H7 (cell line): ENCODE results near the gene APOL5. TPM values are rescaled to one million over a fixed set of nuclear protein-coding genes. Genes with fewer than 3 reads are reported as not detected.

ENCODE experiments used
- DNase-seq: peaks from one replicate; pipeline ENCODE4 v3.0.0; 2012
- H3K27me3 ChIP-seq: 2 replicates; pipeline ENCODE4 v1.6.0; 2011; ENCODE audit warnings: mild to moderate bottlenecking, low read length; ENCODE audit not compliant: control insufficient read depth, insufficient read depth
- H3K36me3 ChIP-seq: replicated peaks from 2 replicates; pipeline ENCODE4 v1.5.1; 2011; ENCODE audit warnings: low read length; ENCODE audit not compliant: control insufficient read depth, insufficient read depth
- H3K4me3 ChIP-seq: 2 replicates; pipeline ENCODE4 v1.5.1; 2011; ENCODE audit warnings: low read depth, mild to moderate bottlenecking, control low read depth, low read length, moderate library complexity; ENCODE audit not compliant: insufficient read depth
- total RNA-seq: library from RNA; depleted of rRNA; stranded (reverse); fragments of >200 nt; shearing (Covaris generic); gene quantifications from 2 replicates; pipeline ENCODE4 v1.2.3, GENCODE V29; 2014

Gene APOL5
- total RNA-seq, 1 experiment from 2014 or later, result not detected

DNA sequence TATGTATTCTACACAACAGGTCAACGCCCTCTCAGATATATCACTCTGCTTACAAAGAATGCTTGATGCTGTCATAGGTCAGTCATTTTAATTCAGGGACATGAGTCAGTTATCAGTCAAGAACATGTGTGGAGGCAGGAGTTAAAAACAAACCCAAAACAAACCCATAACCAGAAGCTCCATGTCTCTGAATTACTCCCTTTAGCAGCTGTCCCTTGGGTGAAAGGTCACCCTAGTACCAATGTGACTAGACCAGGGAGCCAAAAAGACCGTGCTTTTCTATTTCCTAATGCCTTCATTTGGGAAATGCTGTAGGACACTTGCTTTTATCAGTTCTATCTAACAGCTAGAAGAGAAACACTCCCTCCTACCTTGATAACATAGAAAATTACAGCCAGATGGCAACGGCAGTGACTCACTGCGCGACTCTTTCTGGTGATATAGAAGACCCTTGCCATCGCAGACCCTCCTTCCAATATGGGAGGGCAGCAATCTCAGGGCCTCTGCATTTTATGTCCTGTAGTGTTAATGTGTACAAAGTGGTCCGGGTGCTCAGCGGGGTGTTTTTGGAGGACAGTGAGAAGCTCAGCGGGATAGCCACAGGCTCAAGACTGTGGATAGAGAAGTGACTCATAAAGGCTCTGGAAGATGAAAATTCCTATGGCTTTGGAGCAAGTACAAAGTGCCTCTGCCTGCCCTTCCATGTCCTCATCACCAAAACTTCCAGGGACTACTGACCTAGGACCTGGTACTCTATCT, 24.8 kb downstream of the APOL5 start:
- Histone ChIP-seq H3K36me3 (peaks cover 2% of the 10 kb centered on the region; the same call in 1 of the 2 replicates), H3K27me3 (no peaks in the 10 kb centered on the region), H3K4me3 (no peak overlapping the region)
- no peak for DNase-seq

DNA sequence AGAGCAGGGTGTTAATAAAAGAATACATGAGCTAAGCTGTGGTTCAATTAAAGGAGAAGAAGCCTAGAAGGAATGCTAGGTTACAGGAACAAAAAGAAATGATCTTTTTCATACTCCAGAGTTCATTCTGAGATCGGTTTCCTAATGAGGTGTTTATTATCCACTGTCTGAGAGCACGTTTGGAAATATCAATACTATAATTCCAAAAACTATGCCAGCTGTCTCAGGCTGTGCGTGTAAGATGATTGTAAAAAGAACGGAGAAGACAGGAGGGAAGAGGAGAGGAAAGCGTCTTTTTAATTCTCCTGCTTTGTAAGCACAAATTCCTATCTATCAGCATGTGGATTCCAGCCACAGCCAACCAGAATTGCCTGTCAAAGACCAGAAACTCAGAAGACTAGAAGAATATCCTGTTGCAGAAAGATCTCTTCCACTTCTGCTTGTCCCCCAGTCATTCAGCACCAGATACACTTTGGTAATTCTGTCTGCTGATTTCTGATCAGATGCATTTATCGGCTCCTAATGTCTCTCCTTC, 25.7 kb downstream of the APOL5 start:
- Histone ChIP-seq H3K27me3 (no peaks in the 10 kb centered on the region), H3K4me3 (no peak overlapping the region), H3K36me3 (peaks cover 2% of the 10 kb centered on the region; the same call in 1 of the 2 replicates)
- DNase-seq, result no peak

DNA sequence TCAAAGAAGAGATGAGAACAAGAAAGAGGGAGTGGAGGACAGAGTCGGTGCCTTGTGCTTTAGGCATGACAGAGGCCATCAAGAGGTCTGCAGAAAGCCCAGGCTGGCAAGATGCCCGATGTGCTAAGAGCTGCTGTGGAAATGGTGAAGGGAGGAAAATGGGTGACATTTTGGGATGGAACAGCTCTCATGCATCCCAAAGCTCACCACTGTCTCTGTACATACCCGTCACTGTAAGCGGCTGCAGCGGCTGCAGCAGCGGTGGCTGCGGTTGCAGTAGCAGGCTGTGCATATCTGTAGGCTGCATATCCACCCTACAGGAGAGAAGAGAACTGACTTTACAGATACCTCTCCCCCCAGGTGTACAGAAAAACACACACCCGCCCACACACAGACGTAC, 28.6 kb downstream of the APOL5 start:
- Histone ChIP-seq H3K4me3 (no peak overlapping the region), H3K27me3 (no peaks in the 10 kb centered on the region), H3K36me3 (peaks cover 2% of the 10 kb centered on the region; the same call in 1 of the 2 replicates)
- DNase-seq, result no peak

DNA sequence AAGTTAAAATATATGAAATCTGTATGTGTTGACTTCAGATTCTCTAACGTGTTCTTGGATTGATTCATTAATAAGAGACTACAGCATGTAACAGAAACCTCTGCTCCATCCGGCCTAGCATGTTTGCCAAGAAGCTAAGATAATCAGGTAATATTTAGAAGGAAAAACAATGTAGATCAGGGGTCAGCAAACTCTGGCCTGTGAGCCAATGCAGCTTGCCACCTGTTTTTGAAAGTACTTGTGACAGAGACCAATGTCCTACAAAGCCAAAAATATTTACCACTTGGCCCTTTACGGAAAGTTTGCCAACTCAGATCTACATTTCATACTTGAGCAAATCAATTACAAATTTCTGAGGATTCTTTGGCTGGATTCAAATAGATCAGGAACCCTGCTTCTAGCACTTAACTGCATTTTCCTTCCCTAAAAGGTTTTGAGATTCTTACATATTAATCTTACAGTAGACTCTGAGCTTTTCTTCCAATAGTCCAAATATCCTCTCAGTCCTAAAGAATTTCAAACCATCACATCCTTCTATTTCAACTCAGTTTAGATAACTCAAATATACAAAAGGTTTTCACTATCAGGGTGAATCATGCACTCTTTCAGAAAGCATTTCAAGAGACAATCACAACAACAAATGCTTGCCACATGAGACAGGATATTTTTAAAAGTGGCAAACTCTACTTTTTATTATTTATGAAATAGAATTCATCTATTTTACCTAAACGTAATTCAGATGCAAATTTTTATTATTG, 29.5 kb downstream of the APOL5 start:
- H3K36me3 ChIP-seq, result peaks cover 2% of the 10 kb centered on the region; the same call in 1 of the 2 replicates
- H3K4me3 ChIP-seq, result no peak overlapping the region
- H3K27me3 ChIP-seq, result no peaks in the 10 kb centered on the region
- DNase-seq, result no peak

DNA sequence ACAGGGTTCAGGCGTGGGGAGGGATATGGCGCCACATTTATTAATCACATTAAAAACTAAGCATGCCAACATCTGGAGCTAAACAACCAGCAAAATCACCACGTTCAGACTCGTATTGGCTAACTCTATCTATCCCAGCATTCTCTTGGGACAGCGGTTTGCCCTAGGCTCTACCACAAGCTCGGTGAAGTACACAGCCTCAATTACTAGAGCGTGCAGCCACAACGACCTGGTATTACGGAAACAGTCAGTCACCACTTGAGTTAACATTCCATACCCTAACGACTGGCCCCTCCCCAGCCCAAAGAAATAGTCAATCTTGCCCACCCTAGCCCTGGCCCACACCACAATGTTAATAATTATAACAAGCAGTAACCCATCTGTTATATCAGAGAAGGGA, 32.1 kb downstream of the APOL5 start:
- H3K36me3 ChIP-seq, result no peaks in the 10 kb centered on the region; the same call in 1 of the 2 replicates
- H3K27me3 ChIP-seq, result no peaks in the 10 kb centered on the region
- H3K4me3 ChIP-seq, result no peak overlapping the region
- DNase-seq, result no peak

DNA sequence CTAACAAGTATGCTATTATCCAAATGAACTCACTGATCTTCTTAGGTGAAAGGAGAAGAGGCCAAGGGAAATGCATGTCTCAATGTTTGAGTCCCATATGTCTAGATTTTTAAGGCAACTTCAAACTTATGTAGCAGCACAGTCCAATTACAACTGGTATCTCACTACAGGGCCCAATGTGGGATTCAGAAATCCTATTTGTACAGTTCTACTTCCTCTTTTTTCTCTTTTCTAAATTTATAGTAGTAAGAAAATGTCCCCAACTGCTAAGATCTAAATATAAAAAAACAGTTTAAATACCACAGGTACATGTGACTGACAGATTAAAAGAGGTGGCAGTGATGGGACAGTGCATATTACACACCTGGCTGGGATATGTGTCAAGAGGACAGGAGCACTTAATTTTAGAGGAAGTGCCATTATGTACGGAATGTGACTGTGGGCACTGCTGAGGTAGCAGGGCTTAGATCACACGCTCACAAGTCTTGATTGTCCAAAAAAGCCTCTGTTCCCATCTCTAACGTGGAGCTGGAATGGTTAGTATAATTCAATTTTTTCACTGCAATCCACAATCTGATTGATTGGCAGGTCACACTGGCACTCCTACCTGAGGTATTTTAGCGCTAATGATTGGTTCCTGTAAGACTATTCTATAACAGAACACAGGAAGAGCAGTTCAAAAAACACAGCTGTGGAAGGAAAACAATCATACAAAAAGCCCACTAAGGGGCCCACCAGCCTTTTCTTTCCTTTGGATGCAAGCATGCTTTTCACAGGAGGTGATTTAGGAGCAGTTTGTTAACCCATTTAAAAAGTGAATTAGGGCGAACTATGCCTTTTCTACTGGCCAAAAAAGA, 34.6 kb downstream of the APOL5 start:
- Histone ChIP-seq H3K36me3 (no peaks in the 10 kb centered on the region), H3K4me3 (no peak overlapping the region), H3K27me3 (no peaks in the 10 kb centered on the region)
- DNase-seq, result no peak

DNA sequence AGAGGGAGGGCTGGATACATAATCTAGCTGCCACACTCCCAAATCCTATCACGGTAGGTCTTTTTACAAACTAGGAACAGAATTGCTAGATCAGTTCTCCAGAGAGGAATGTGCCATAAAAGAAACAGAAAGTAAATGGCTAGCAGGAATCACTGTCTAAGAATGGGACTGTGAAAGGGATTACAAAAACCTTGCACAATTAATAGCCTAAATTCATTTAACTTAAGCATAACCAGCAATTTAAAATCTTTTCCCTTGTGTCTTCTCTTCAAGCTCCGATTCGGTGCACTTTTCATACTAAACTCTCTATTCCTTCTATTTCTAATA, 35.2 kb downstream of the APOL5 start:
- H3K36me3 ChIP-seq, result no peaks in the 10 kb centered on the region
- no peak for DNase-seq
- H3K4me3 ChIP-seq, result no peak overlapping the region
- H3K27me3 ChIP-seq, result no peaks in the 10 kb centered on the region

DNA sequence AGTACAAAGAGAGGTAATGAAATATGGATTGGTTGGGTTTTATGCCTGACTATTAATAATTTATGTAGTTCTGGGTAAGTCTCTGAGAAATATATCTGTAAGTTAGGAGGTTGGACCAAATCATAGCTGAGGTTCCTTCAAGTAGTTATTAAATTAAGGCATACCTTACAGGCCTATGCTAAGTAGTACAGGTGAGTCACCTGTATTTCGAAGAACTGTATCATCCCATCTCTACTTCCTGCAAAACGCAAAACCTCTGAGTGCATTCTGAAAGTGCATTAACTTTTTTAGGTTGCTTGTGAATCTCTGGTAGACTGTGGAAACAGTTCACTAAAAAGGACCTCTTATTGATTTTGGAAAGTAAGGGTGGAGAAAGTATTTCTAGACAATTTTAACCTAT, 37.1 kb downstream of the APOL5 start:
- Histone ChIP-seq H3K4me3 (no peak overlapping the region), H3K27me3 (no peaks in the 10 kb centered on the region), H3K36me3 (no peaks in the 10 kb centered on the region)
- no peak for DNase-seq

DNA sequence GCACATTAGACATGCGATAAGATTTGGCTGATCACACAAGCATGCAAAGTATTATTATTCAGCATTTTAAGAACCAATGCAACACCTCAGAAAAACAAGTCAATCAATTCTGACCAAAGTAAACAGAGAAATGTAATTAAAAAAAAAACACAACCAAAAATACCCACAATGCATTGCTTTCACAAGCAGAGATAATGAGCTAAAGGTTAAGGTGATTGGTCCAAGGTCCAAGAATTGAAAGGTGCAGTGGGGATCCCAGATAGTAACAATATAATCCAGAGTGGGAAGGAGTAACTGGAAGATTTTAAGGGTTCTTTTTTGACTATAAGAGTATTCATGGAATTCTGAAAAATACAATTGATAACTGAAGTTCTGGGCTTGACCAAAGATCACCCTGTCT, 39.0 kb downstream of the APOL5 start:
- DNase-seq, result no peak
- no peaks in the 10 kb centered on the region for H3K27me3 ChIP-seq
- H3K4me3 ChIP-seq, result no peak overlapping the region
- 0 out of 2 replicates have a peak, but pooled peaks cover 2% of the 10 kb centered on the region for H3K36me3 ChIP-seq

DNA sequence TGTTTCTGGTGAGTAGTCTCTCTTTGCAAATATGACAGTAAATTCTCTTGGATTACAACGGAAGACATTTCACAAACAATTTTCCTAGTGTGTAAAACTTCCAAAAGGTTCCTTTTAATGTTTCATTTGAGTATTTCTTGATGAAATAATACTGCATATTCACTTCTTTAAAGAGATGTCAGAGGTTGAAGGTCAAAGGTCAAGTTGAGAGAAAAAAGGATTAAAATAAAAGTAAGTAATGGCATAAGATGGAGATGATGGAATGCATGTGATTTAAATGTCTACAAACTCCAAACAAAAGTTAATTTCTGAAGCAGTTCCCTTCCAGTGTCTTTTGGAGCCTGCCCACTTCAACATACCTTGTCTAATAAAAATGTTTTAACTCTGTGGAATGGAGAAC, 40.7 kb downstream of the APOL5 start:
- DNase-seq, result no peak
- no peaks in the 10 kb centered on the region for H3K27me3 ChIP-seq
- no peak overlapping the region for H3K4me3 ChIP-seq
- H3K36me3 ChIP-seq, result 0 out of 2 replicates have a peak, but pooled peaks cover 2% of the 10 kb centered on the region

DNA sequence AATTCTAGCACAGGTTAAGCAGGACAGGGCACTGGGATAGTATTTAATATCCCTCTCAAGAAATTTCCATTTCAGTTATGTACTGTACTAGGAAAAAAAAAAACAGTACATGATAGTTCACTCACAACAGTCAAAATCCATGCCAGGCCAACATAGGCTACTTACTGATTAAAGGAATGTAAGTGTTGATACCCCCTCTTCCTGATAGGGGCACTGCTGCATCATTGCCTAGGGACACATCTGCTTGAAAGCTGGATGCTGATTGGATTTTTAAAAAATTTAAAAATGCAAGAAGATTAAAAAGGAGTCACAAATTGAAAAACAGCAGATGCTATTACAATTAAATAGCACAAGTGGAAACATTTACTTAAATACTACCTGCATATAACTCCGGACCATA, 43.4 kb downstream of the APOL5 start:
- no peak for DNase-seq
- 0 out of 2 replicates have a peak, but pooled peaks cover 2% of the 10 kb centered on the region for H3K36me3 ChIP-seq

DNA sequence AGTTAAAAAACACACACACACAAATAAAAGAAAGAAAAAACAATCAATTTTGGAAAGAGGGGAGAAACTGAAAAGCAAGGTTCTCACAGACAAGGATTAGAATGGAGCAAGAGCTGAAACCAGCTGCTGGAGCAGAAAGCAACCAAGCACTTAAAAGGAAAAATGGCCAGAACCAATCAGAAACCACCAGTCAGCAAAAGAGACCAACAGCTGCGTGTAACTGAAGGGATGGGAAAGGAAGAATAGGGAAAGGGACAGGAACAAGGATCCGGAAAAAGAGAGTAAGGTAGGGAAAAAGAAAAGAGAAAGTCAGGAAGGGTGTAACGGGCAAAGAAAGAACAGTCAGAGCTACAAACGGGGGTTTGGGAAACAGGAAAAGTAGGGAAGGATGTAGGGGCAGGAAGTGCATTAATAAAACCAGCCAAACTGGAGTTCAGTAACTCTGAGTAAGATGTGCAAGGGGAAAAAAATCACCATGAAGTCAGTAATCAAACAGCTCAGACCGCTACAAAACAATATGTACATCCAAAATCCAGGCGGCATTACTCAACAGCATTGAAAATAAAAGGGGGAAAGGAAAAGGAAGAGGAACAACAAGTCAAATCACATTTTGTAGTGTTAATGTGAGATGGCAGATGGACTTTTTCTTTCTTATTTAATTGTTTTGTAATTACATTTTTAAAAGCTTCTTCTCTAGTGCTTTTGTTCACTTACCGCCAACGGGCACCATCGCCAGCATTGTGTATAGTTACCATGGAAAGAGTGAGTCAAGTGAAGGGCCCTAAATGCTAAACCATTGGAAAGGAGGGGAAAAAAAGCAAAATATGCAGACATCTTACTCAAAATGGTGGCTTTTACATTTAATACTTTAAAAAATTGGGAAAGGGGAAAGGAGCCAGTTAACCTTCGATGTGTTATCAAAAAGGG, 49.2 kb downstream of the APOL5 start:
- Histone ChIP-seq H3K4me3 (no peak overlapping the region), H3K36me3 (no peaks in the 10 kb centered on the region)
- DNase-seq, result no peak

More for the DNA sequence above, 43.4 kb downstream of the APOL5 start:
- H3K4me3 ChIP-seq, result no peak overlapping the region
- no peaks in the 10 kb centered on the region for H3K27me3 ChIP-seq

DNA sequence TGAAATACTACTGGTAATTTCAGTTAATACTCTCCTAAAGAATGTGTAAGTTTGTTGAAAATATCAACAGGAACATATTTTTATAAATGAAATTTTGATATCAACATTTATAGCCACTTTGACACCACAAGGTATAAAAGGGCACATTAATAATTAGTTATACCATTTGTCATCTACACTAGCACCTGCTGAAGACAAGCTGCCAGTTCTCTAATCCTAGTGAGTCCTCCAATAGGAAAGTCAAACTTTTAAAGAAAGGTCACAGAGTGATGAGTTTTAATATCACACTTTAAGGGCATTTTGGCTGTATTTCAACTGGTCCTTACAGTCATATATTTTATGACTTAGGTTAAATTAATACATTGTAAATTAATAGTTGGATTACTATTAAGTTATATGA, 52.3 kb downstream of the APOL5 start:
- no peaks in the 10 kb centered on the region for H3K36me3 ChIP-seq
- H3K27me3 ChIP-seq, result no peaks in the 10 kb centered on the region
- no peak for DNase-seq
- H3K4me3 ChIP-seq, result no peak overlapping the region

More for the DNA sequence above, 49.2 kb downstream of the APOL5 start:
- no peaks in the 10 kb centered on the region for H3K27me3 ChIP-seq
